H9 (cell line): ENCODE results near the gene SLC5A2. TPM values are rescaled to one million over a fixed set of nuclear protein-coding genes. Genes with fewer than 3 reads are reported as not detected.

Experiments
- DNase-seq: peaks from one replicate; pipeline ENCODE4 v3.0.0-alpha.2; 2017
- H2AFZ ChIP-seq: one replicate; pipeline ENCODE4 v1.6.1; 2013; ENCODE audit warnings: mild to moderate bottlenecking, low read length, control low read depth, moderate library complexity
- H2AK5ac ChIP-seq: 2 replicates; pipeline ENCODE4 v1.6.1; 2013; ENCODE audit warnings: low read length, control low read depth, mixed read lengths; ENCODE audit not compliant: insufficient read length
- H2BK120ac ChIP-seq: one replicate; pipeline ENCODE4 v1.6.1; 2013; ENCODE audit warnings: low read depth, mild to moderate bottlenecking, low read length, control low read depth, inconsistent platforms; ENCODE audit not compliant: poor library complexity, severe bottlenecking
- H2BK12ac ChIP-seq: 2 replicates; pipeline ENCODE4 v1.6.1; 2013; ENCODE audit warnings: low read length, control low read depth, mixed read lengths, low read depth; ENCODE audit not compliant: insufficient read length
- H2BK15ac ChIP-seq: 2 replicates; pipeline ENCODE4 v1.6.1; 2013; ENCODE audit warnings: low read depth, low read length, control low read depth
- H2BK20ac ChIP-seq: one replicate; pipeline ENCODE4 v1.6.1; 2013; ENCODE audit warnings: low read depth, mild to moderate bottlenecking, low read length, control low read depth, inconsistent platforms; ENCODE audit not compliant: poor library complexity, severe bottlenecking
- H2BK5ac ChIP-seq: 2 replicates; pipeline ENCODE4 v1.6.1; 2013; ENCODE audit warnings: low read length, control low read depth, mixed read lengths; ENCODE audit not compliant: insufficient read length
- H3K14ac ChIP-seq: 2 replicates; pipeline ENCODE4 v1.6.1; 2013; ENCODE audit warnings: low read length, control low read depth; ENCODE audit not compliant: insufficient read depth
- H3K18ac ChIP-seq: 2 replicates; pipeline ENCODE4 v1.6.1; 2013; ENCODE audit warnings: low read depth, mild to moderate bottlenecking, mixed read lengths, low read length, control low read depth; ENCODE audit not compliant: insufficient read length
- H3K23ac ChIP-seq: 2 replicates; pipeline ENCODE4 v1.6.1; 2013; ENCODE audit warnings: low read length, control low read depth, mixed read lengths, low read depth; ENCODE audit not compliant: insufficient read length
- H3K23me2 ChIP-seq: 2 replicates; pipeline ENCODE4 v1.6.1; 2013; ENCODE audit warnings: low read depth, mild to moderate bottlenecking, mixed read lengths, low read length, control low read depth; ENCODE audit not compliant: insufficient read length, poor library complexity, severe bottlenecking
- H3K27ac ChIP-seq: 2 replicates; pipeline ENCODE4 v1.5.1; 2013; ENCODE audit warnings: low read length, control low read depth, mixed read lengths, low read depth; ENCODE audit not compliant: insufficient read length
- H3K27me3 ChIP-seq: 2 replicates; pipeline ENCODE4 v1.6.1; 2013; ENCODE audit warnings: low read length, control low read depth, inconsistent platforms; ENCODE audit not compliant: insufficient read depth
- H3K4ac ChIP-seq: 2 replicates; pipeline ENCODE4 v1.6.1; 2013; ENCODE audit warnings: low read depth, mild to moderate bottlenecking, control low read depth, inconsistent platforms, low read length, moderate library complexity
- H3K4me1 ChIP-seq: 2 replicates; pipeline ENCODE4 v1.6.1; 2013; ENCODE audit warnings: low read length, control low read depth, inconsistent platforms; ENCODE audit not compliant: insufficient read depth
- H3K4me2 ChIP-seq: 2 replicates; pipeline ENCODE4 v1.6.1; 2013; ENCODE audit warnings: low read length, control low read depth, mixed read lengths; ENCODE audit not compliant: insufficient read length, insufficient read depth
- H3K56ac ChIP-seq: 2 replicates; pipeline ENCODE4 v1.6.1; 2013; ENCODE audit warnings: low read depth, mild to moderate bottlenecking, mixed read lengths, low read length, control low read depth; ENCODE audit not compliant: insufficient read length
- H3K79me1 ChIP-seq: 2 replicates; pipeline ENCODE4 v1.6.1; 2013; ENCODE audit warnings: low read depth, mild to moderate bottlenecking, moderate library complexity, low read length, control low read depth, inconsistent platforms; ENCODE audit not compliant: insufficient read depth, poor library complexity, severe bottlenecking
- H3K79me2 ChIP-seq: 2 replicates; pipeline ENCODE4 v1.6.1; 2013; ENCODE audit warnings: low read length, control low read depth, inconsistent platforms; ENCODE audit not compliant: insufficient read depth
- H3K9ac ChIP-seq: 2 replicates; pipeline ENCODE4 v1.6.1; 2013; ENCODE audit warnings: low read length, control low read depth, mixed read lengths; ENCODE audit not compliant: insufficient read length; ENCODE audit errors: extremely low read depth
- H3K9me3 ChIP-seq: one replicate; pipeline ENCODE4 v1.6.1; 2013; ENCODE audit warnings: low read depth, low read length, inconsistent platforms; ENCODE audit not compliant: control insufficient read depth
- H3T11ph ChIP-seq: one replicate; pipeline ENCODE4 v1.6.1; 2013; ENCODE audit warnings: mild to moderate bottlenecking, low read length, control low read depth, inconsistent platforms
- H4K20me1 ChIP-seq: one replicate; pipeline ENCODE4 v1.6.1; 2013; ENCODE audit not compliant: control insufficient read depth, insufficient read length, insufficient read depth
- H4K5ac ChIP-seq: 2 replicates; pipeline ENCODE4 v1.6.1; 2013; ENCODE audit warnings: low read depth, mild to moderate bottlenecking, mixed read lengths, low read length, control low read depth; ENCODE audit not compliant: insufficient read length
- H4K8ac ChIP-seq: replicated peaks from 2 replicates; pipeline ENCODE4 v1.6.1; 2013; ENCODE audit warnings: low read length, control low read depth, mixed read lengths, low read depth; ENCODE audit not compliant: insufficient read length
- H4K91ac ChIP-seq: 2 replicates; pipeline ENCODE4 v1.6.1; 2013; ENCODE audit warnings: low read depth, mild to moderate bottlenecking, moderate library complexity, mixed read lengths, low read length, control low read depth; ENCODE audit not compliant: insufficient read length
- H3K27ac Mint-ChIP-seq, 3 experiments: 2 replicates in 2 of 3; 3 replicates in 1 of 3; pipeline ENCODE4 v1.8.0; 2020 to 2021; ENCODE audit warnings: mixed read lengths in 3 of 3, mild to moderate bottlenecking in 1 of 3, moderate library complexity in 1 of 3
- H3K27me3 Mint-ChIP-seq: 2 replicates; pipeline ENCODE4 v1.8.0; 2021; ENCODE audit warnings: low read depth, mild to moderate bottlenecking, moderate library complexity, mixed read lengths
- H3K36me3 Mint-ChIP-seq, 3 experiments: 2 replicates in 2 of 3; 3 replicates in 1 of 3; pipeline ENCODE4 v1.8.0; 2020 to 2021; ENCODE audit warnings: low read depth in 3 of 3, mixed read lengths in 3 of 3; ENCODE audit not compliant: insufficient read depth in 1 of 3
- H3K4me1 Mint-ChIP-seq, 2 experiments: 2 replicates each; pipeline ENCODE4 v1.8.0; 2020; ENCODE audit warnings: mixed read lengths in 2 of 2
- H3K4me3 Mint-ChIP-seq, 2 experiments: 2 replicates in 1 of 2; 3 replicates in 1 of 2; pipeline ENCODE4 v1.8.0; 2020 to 2021; ENCODE audit warnings: mild to moderate bottlenecking in 2 of 2, mixed read lengths in 2 of 2, moderate library complexity in 1 of 2
- H3K9me3 Mint-ChIP-seq, 2 experiments: 2 replicates in 1 of 2; 3 replicates in 1 of 2; pipeline ENCODE4 v1.8.0; 2020; ENCODE audit warnings: mild to moderate bottlenecking in 2 of 2, mixed read lengths in 2 of 2, moderate library complexity in 1 of 2
- WGBS: extraction: QIAGEN DNeasy Blood & Tissue Kit; methylation state at CpG from one replicate; pipeline ENCODE4 v1.1.7; 2013; ENCODE audit warnings: missing lambda C conversion rate, low lambda C conversion rate, mixed read lengths; ENCODE audit not compliant: insufficient read length; ENCODE audit errors: extremely low coverage; 5-methylcytosine and 5-hydroxymethylcytosine counted together
- total RNA-seq: library from RNA; stranded (reverse); gene quantifications from 2 replicates; pipeline ENCODE4 v1.2.1, GENCODE V29; 2021
- TF ChIP-seq, protein P1 (sequence below): fragments of 200-600 bp; sonication (generic); conservative IDR thresholded peaks from 3 replicates; pipeline ENCODE4 v1.8.0; 2021; ENCODE audit warnings: antibody characterized with exemption, mild to moderate bottlenecking

The SLC5A2 gene
- total RNA-seq, 1 experiment from 2014 or later = 0.52 TPM

DNA sequence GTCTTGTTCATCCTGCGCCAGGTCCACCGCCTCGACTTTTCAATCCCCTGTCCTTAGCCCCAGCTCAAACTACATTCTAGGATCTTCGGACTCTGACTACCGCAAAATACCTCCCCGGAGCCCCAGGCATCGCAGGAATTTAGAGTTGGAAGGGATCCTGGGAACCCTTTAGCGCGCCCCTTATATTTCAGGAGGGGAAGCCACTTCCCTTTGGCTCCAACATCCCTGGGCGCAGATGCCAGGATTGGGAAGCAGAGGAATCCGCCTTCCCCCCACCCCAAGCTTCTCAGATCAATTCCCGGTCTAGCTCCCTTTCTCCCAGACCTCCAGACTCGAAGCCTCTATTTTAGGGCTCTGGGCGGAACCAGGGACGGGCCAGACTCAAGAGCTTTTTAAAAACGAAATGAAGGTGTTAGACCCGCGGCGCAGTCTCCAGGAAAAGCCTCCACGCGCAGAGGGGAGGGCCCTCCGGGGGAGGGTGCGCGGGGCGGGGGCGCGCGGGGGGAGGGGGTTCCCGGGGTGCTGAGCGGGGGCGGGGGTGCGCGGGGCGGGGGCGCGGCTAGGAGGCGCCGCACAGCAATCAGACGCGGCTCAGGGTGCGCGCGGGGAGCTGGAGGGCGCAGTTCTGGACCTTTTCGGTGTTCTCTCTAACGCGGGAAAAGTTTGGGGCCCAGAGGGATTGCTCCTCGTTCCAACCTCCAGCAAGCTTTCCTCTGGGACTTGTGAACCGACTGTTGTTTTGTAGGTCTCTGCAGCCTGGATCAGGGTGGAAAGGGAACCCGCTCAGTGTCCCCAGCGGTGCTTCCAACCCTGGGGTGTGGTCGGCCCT lies 46.4 kb downstream of the SLC5A2 start:
- H4K20me1 ChIP-seq = no peaks in the 10 kb centered on the region
- no peak overlapping the region for H2AFZ ChIP-seq
- H4K8ac ChIP-seq = no peak overlapping the region
- peaks cover 10% of the 10 kb centered on the region; the same call in 1 of the 2 replicates for H3K27me3 ChIP-seq
- no peaks in the 10 kb centered on the region for H3K79me2 ChIP-seq
- H3K4me2 ChIP-seq = peak overlapping the region; percentile 79
- no peaks in the 10 kb centered on the region for H3K79me1 ChIP-seq
- peak overlapping the region; percentile 44 for H3K18ac ChIP-seq
- H3K23me2 ChIP-seq = peaks cover 18% of the 10 kb centered on the region
- H3K9ac ChIP-seq = peak overlapping the region; percentile 16
- TF ChIP-seq, protein P1, sequence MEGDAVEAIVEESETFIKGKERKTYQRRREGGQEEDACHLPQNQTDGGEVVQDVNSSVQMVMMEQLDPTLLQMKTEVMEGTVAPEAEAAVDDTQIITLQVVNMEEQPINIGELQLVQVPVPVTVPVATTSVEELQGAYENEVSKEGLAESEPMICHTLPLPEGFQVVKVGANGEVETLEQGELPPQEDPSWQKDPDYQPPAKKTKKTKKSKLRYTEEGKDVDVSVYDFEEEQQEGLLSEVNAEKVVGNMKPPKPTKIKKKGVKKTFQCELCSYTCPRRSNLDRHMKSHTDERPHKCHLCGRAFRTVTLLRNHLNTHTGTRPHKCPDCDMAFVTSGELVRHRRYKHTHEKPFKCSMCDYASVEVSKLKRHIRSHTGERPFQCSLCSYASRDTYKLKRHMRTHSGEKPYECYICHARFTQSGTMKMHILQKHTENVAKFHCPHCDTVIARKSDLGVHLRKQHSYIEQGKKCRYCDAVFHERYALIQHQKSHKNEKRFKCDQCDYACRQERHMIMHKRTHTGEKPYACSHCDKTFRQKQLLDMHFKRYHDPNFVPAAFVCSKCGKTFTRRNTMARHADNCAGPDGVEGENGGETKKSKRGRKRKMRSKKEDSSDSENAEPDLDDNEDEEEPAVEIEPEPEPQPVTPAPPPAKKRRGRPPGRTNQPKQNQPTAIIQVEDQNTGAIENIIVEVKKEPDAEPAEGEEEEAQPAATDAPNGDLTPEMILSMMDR = no peak
- WGBS = no CpG with 5 or more reads among the region's 52 CpGs
- no peak overlapping the region for H3K23ac ChIP-seq
- peaks cover 20 to 26% of the 10 kb centered on the region in 2 experiments for H3K4me1 Mint-ChIP-seq
- no peaks in the 10 kb centered on the region for H3K9me3 ChIP-seq
- no peak overlapping the region for H3K56ac ChIP-seq
- DNase-seq = peak; percentile 39
- H4K5ac ChIP-seq = no peak overlapping the region
- peak overlapping the region; percentile 28; the same call in 1 of the 2 replicates for H3K14ac ChIP-seq
- no peak overlapping the region for H3T11ph ChIP-seq
- H3K27ac ChIP-seq = no peak overlapping the region
- peaks cover 9% of the 10 kb centered on the region; the same call in 1 of the 2 replicates for H3K4me1 ChIP-seq
- no peak overlapping the region for H2BK20ac ChIP-seq
- H3K27ac Mint-ChIP-seq = peak overlapping the region in 1 of 3 experiments; percentile 74; a peak in 3 of 7 replicates
- H2BK120ac ChIP-seq = no peak overlapping the region
- H2BK15ac ChIP-seq = no peak overlapping the region
- no peak overlapping the region for H3K4ac ChIP-seq
- peaks cover 0 to 3% of the 10 kb centered on the region in 2 experiments; a peak in 2 of 5 replicates for H3K9me3 Mint-ChIP-seq
- no peak overlapping the region for H4K91ac ChIP-seq
- H2BK12ac ChIP-seq = no peak overlapping the region
- H2AK5ac ChIP-seq = no peak overlapping the region
- no peaks in the 10 kb centered on the region; a peak in 1 of 7 replicates for H3K36me3 Mint-ChIP-seq
- peak overlapping the region; percentile 64 to 83 for H3K4me3 Mint-ChIP-seq
- peaks cover 25% of the 10 kb centered on the region for H3K27me3 Mint-ChIP-seq
- no peak overlapping the region for H2BK5ac ChIP-seq
